ENCODE measurements around the gene TARS2.

TARS2 gene

GRCh38 chr1:150511551-150511950 is 24.3 kb downstream of the TARS2 start:
- DNase-seq, result no peak

GRCh38 chr1:150511985-150512660 is 24.9 kb downstream of the TARS2 start:
- DNase-seq, result no peak

- no peak for DNase-seq
These were observed 25.6 kb downstream of the TARS2 start for GRCh38 chr1:150512846-150513245.

- peak in 1 of 3 donors; percentile 16 for DNase-seq
These were observed 26.2 kb downstream of the TARS2 start for GRCh38 chr1:150513351-150513791.

- DNase-seq, result peak in 1 of 3 donors; percentile 15
These were observed 27.0 kb downstream of the TARS2 start for GRCh38 chr1:150514260-150514659.

GRCh38 chr1:150514913-150515327 is 27.7 kb downstream of the TARS2 start:
- no peak for DNase-seq

GRCh38 chr1:150515328-150516049 is 28.3 kb downstream of the TARS2 start, which contains the start of gene FALEC:
Gene FALEC (plus strand): TSS chr1:150515752.
- peak; percentile 97 to 99 (median 99) for DNase-seq

GRCh38 chr1:150516050-150516591 is 28.9 kb downstream of the TARS2 start:
- DNase-seq, result no peak

- DNase-seq, result no peak
These were observed 29.4 kb downstream of the TARS2 start for GRCh38 chr1:150516616-150517015.

- no peak for DNase-seq
These were observed 34.2 kb downstream of the TARS2 start for GRCh38 chr1:150521196-150521968.

GRCh38 chr1:150525348-150525747 is 38.1 kb downstream of the TARS2 start:
- no peak for DNase-seq

- DNase-seq, result no peak
These were observed 41.0 kb downstream of the TARS2 start for GRCh38 chr1:150528196-150528595.

GRCh38 chr1:150529017-150529416 is 41.8 kb downstream of the TARS2 start:
- DNase-seq, result no peak

- DNase-seq, result no peak
These were observed 43.4 kb downstream of the TARS2 start for GRCh38 chr1:150530491-150531159.

- no peak for DNase-seq
These were observed 45.6 kb downstream of the TARS2 start for GRCh38 chr1:150532860-150533259.

- no peak for DNase-seq
These were observed 46.8 kb downstream of the TARS2 start for GRCh38 chr1:150534002-150534401.

- DNase-seq, result no peak
These were observed 48.5 kb downstream of the TARS2 start for GRCh38 chr1:150535511-150536287.

- DNase-seq, result no peak
These were observed 49.9 kb downstream of the TARS2 start for GRCh38 chr1:150536836-150537731.

GRCh38 chr1:150537732-150538684 is 50.8 kb downstream of the TARS2 start:
- no peak for DNase-seq
